ENCODE measurements around the gene RDH5. TPM values are rescaled to one million over a fixed set of nuclear protein-coding genes. Genes with fewer than 3 reads are reported as not detected.

Gene RDH5
- total RNA-seq, 1 experiment from 2014 or later, result 5.8 TPM

- ChIA-PET CTCF (interaction anchor here (0.7 kb wide), 1 partner anchor 26 kb away, joined by 3 read pairs; the partner anchor contains the start of gene ITGA7), POLR2A (no interaction called here)
- Mint-ChIP-seq H3K27ac (no peak overlapping the region), H3K4me3 (no peak overlapping the region), H3K27me3 (ENCODE audit: low read depth) (no peaks in the 10 kb centered on the region), H3K36me3 (no peaks in the 10 kb centered on the region), H3K4me1 (peaks cover 35% of the 10 kb centered on the region), H3K9me3 (no peaks in the 10 kb centered on the region)
- no peak for DNase-seq (ENCODE audit: low spot score)
- TF ChIP-seq USF1 (CRISPR knock-in tag; IDR thresholded peaks at IDR 0.05) (no peak), ZNF219 (CRISPR knock-in tag; IDR thresholded peaks at IDR 0.05; ENCODE audit: borderline replicate concordance) (no peak), AR (CRISPR knock-in tag; IDR thresholded peaks at IDR 0.05) (no peak), ZNF512 (CRISPR knock-in tag; IDR thresholded peaks at IDR 0.05; ENCODE audit: borderline replicate concordance) (no peak)
- ATAC-seq, result no peak
Measured at GRCh38 chr12:55733021-55733555, 12.9 kb downstream of the RDH5 start.

GRCh38 chr12:55733858-55734257 is 13.7 kb downstream of the RDH5 start:
- ATAC-seq, result no peak
- H3K4me1 Mint-ChIP-seq, result peaks cover 37% of the 10 kb centered on the region
- H3K9me3 Mint-ChIP-seq, result no peaks in the 10 kb centered on the region

More at GRCh38 chr12:55733858-55734257, 13.7 kb downstream of the RDH5 start:
- no peak overlapping the region for H3K4me3 Mint-ChIP-seq
- H3K36me3 Mint-ChIP-seq, result no peaks in the 10 kb centered on the region
- ChIA-PET CTCF (interaction anchor here (0.6 to 1.5 kb wide), 6 partner anchors 9 to 244 kb away, joined by 3 to 6 read pairs (median 4); partner anchors contain the start of genes BLOC1S1 and ITGA7), POLR2A (interaction anchor here (0.7 kb wide), 1 partner anchor 1992 kb away, joined by 4 read pairs; no protein-coding TSS in a partner anchor)
- DNase-seq (ENCODE audit: low spot score), result no peak
- no peak overlapping the region for H3K27ac Mint-ChIP-seq
- no peaks in the 10 kb centered on the region for H3K27me3 Mint-ChIP-seq (ENCODE audit: low read depth)
- TF ChIP-seq ZNF671 (CRISPR knock-in tag; IDR thresholded peaks at IDR 0.05), result no peak
- no peak for TF ChIP-seq NFATC4 (CRISPR knock-in tag; IDR thresholded peaks at IDR 0.05)
- TF ChIP-seq TP53 (CRISPR knock-in tag; IDR thresholded peaks at IDR 0.05), result no peak
- no peak for TF ChIP-seq ZNF219 (CRISPR knock-in tag; IDR thresholded peaks at IDR 0.05; ENCODE audit: borderline replicate concordance)
- no peak for TF ChIP-seq OVOL2 (CRISPR knock-in tag; IDR thresholded peaks at IDR 0.05; ENCODE audit: borderline replicate concordance)
- no peak for TF ChIP-seq NR2C2 (CRISPR knock-in tag; IDR thresholded peaks at IDR 0.05)
- TF ChIP-seq ATF2 (CRISPR knock-in tag; IDR thresholded peaks at IDR 0.05; ENCODE audit: borderline replicate concordance, low read depth), result no peak
- no peak for TF ChIP-seq ZNF281 (CRISPR knock-in tag; IDR thresholded peaks at IDR 0.05)
- no peak for TF ChIP-seq ATF6 (CRISPR knock-in tag; IDR thresholded peaks at IDR 0.05)
- TF ChIP-seq ATF1 (CRISPR knock-in tag; IDR thresholded peaks at IDR 0.05), result no peak
- no peak for TF ChIP-seq E2F5 (CRISPR knock-in tag; IDR thresholded peaks at IDR 0.05)
- TF ChIP-seq HMGA2 (CRISPR knock-in tag; IDR thresholded peaks at IDR 0.05), result no peak
- no peak for TF ChIP-seq ZMAT4 (CRISPR knock-in tag; IDR thresholded peaks at IDR 0.05)
- TF ChIP-seq ZNF396 (CRISPR knock-in tag; IDR thresholded peaks at IDR 0.05; ENCODE audit: borderline replicate concordance), result no peak
- no peak for TF ChIP-seq RORB (CRISPR knock-in tag; IDR thresholded peaks at IDR 0.05)
- no peak for TF ChIP-seq USF1 (CRISPR knock-in tag; IDR thresholded peaks at IDR 0.05)
- no peak for TF ChIP-seq GTF2I (CRISPR knock-in tag; conservative IDR thresholded peaks at IDR 0.05)
- TF ChIP-seq JUN (CRISPR knock-in tag; IDR thresholded peaks at IDR 0.05), result no peak
- TF ChIP-seq EMX1 (CRISPR knock-in tag; IDR thresholded peaks at IDR 0.05), result no peak

All from WTC11 (cell line).